PFSK-1 (cell line): ENCODE results near the gene TATDN3.

Experiments used
- FOXP2 ChIP-seq: optimal IDR thresholded peaks from 2 replicates; pipeline ENCODE3; 2011; ENCODE audit warnings: borderline replicate concordance, control low read depth, inconsistent platforms; ENCODE audit not compliant: insufficient read depth; ENCODE audit errors: extremely low read length, extremely low read depth
- POLR2AphosphoS5 ChIP-seq: IDR thresholded peaks from 2 replicates; pipeline ENCODE4 v1.6.1; 2012; ENCODE audit warnings: low read depth, mild to moderate bottlenecking, control low read depth, low read length, moderate library complexity
- SIN3A ChIP-seq: IDR thresholded peaks from 2 replicates; pipeline ENCODE4 v1.6.1; 2012; ENCODE audit warnings: mild to moderate bottlenecking, low read length, moderate library complexity, borderline replicate concordance; ENCODE audit not compliant: insufficient read depth
- TAF1 ChIP-seq: IDR thresholded peaks from 2 replicates; pipeline ENCODE4 v1.6.1; 2012; ENCODE audit warnings: low read length, control low read depth, borderline replicate concordance; ENCODE audit not compliant: insufficient read depth
- TF ChIP-seq, protein P1 (sequence below), 2 experiments: IDR thresholded peaks; 2 replicates each; pipeline versions ENCODE4 v1.6.1 to v1.8.0; 2011 to 2012; ENCODE audit warnings: low read depth in 2 of 2, low read length in 2 of 2, control low read depth in 1 of 2, inconsistent platforms in 1 of 2, mild to moderate bottlenecking in 1 of 2, moderate library complexity in 1 of 2; ENCODE audit not compliant: insufficient read depth in 1 of 2

The TATDN3 gene

DNA sequence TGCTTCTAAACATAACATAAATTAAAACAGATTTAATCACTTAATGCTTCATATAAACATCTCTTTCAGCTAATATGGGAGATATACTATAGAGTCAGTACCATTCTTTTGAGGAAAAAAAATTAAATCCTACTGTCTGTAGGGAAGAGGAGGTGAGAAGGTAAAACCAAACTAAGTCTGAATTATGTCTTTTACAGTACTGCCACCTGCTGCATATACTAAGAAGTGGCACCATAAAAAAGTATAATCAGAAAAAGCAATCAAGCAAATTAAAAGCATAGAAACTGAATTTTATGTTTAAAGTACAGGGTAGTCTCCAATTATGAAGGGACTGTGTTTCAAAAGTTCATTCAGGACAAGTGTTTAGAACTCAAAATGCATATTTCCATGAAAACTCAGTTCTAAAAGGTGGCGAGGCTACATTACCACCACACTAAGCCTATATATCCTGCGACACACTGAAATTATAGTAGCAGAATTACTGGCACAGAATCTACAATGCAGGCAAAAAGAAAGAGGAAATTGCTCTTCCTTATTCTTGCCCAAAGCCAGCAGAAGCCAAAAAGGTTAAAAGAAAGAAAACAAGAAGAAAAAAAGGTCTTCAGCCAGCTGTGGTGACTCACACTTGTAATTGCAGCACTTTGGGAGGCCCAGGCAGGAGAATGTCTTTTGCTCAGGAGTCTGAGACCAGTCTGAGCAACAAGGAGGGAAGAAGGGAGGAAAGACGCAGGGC lies 9.1 kb upstream of the TATDN3 start:
- no peak for TF ChIP-seq TAF1
- TF ChIP-seq, protein P1, sequence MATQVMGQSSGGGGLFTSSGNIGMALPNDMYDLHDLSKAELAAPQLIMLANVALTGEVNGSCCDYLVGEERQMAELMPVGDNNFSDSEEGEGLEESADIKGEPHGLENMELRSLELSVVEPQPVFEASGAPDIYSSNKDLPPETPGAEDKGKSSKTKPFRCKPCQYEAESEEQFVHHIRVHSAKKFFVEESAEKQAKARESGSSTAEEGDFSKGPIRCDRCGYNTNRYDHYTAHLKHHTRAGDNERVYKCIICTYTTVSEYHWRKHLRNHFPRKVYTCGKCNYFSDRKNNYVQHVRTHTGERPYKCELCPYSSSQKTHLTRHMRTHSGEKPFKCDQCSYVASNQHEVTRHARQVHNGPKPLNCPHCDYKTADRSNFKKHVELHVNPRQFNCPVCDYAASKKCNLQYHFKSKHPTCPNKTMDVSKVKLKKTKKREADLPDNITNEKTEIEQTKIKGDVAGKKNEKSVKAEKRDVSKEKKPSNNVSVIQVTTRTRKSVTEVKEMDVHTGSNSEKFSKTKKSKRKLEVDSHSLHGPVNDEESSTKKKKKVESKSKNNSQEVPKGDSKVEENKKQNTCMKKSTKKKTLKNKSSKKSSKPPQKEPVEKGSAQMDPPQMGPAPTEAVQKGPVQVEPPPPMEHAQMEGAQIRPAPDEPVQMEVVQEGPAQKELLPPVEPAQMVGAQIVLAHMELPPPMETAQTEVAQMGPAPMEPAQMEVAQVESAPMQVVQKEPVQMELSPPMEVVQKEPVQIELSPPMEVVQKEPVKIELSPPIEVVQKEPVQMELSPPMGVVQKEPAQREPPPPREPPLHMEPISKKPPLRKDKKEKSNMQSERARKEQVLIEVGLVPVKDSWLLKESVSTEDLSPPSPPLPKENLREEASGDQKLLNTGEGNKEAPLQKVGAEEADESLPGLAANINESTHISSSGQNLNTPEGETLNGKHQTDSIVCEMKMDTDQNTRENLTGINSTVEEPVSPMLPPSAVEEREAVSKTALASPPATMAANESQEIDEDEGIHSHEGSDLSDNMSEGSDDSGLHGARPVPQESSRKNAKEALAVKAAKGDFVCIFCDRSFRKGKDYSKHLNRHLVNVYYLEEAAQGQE (IDR thresholded peaks at IDR 0.05; ENCODE audit: insufficient read depth in 1 of 2, low read depth in 2 of 2, low read length in 2 of 2), result no peak
- no peak for TF ChIP-seq SIN3A
- no peak for TF ChIP-seq POLR2AphosphoS5
- TF ChIP-seq FOXP2, result no peak

DNA sequence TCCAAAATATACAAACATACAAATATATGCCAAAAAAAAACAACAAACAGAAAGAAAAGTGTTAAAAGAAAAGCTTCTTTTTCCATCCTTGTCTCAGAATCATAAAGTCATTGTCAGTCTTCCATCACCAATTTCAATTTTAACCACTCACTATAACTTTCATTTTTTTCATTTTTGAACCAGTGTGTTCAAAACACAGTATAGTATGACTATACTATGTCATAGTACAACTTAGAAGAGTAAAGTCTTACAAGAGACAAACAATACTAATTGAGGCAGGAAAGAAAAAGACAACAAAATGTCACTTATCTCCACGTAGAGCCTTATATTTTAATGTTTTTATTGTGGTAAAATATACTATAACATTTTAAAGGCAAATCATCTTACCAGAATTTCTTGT lies 7.7 kb upstream of the TATDN3 start:
- TF ChIP-seq POLR2AphosphoS5, result no peak
- TF ChIP-seq, protein P1 (IDR thresholded peaks at IDR 0.05; ENCODE audit: insufficient read depth in 1 of 2, low read depth in 2 of 2, low read length in 2 of 2), result no peak
- TF ChIP-seq TAF1, result no peak
- TF ChIP-seq FOXP2, result no peak
- no peak for TF ChIP-seq SIN3A

DNA sequence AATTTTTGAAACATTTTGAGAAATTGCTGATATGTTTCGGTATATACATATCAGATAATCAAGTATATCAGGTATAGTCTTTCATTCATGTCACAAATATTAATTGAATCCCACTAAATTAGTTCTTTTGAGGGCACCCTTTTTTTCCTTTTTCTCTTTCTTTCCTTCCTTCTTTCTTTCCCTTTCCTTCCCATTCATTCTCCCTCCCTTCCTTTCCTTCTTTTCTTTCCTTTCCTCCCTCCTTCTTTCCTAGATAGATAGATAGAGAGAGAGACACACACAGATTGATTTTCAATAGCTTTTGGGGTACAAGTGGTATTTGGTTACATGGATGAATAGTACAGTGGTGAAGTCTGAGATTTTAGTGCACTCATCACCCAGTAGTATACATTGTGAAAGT lies 5.8 kb upstream of the TATDN3 start:
- TF ChIP-seq, protein P1 (IDR thresholded peaks at IDR 0.05; ENCODE audit: insufficient read depth in 1 of 2, low read depth in 2 of 2, low read length in 2 of 2), result no peak
- TF ChIP-seq SIN3A, result no peak
- no peak for TF ChIP-seq FOXP2
- no peak for TF ChIP-seq POLR2AphosphoS5
- no peak for TF ChIP-seq TAF1

DNA sequence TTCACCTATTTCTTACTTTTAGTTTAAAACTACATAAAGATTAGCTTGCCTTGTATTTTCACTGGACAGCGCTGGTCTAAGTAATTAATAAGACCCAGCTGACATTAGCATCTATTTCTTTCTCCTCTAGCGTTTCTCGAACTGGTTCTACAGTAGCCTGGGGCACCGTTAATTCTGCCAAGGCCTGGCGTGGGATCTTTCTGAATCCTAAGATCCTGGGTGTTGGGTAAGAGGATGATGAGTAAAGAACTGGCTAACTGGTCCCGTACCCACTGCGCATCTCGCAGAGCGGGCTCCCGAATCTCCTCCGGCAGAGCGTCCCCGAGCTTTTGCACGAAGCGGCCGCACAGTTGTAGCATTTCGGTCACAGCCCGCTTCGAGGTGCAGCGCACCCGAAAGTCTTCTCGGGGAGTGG lies 426 bp upstream of the TATDN3 start:
- TF ChIP-seq TAF1, result no peak
- no peak for TF ChIP-seq POLR2AphosphoS5
- TF ChIP-seq SIN3A, result no peak
- no peak for TF ChIP-seq FOXP2
- TF ChIP-seq, protein P1 (IDR thresholded peaks at IDR 0.05; ENCODE audit: insufficient read depth in 1 of 2, low read depth in 2 of 2, low read length in 2 of 2), result no peak
